ENCODE data around the gene CDC14A.
A peak's percentile ranks its signal among the peaks of the same experiment; 100 is the strongest.

Gene CDC14A

GRCh38 chr1:100452641-100453040 lies 100.3 kb downstream of the CDC14A start:
- no peak overlapping the region for H3K4me2 ChIP-seq
- H4K20me1 ChIP-seq: no peaks in the 10 kb centered on the region
- no peak overlapping the region for H3K9ac ChIP-seq
- H3K36me3 ChIP-seq: peaks cover 11 to 50% (median 19%) of the 10 kb centered on the region in 11 experiments; a peak in 19 of 22 replicates
- H3K27ac ChIP-seq: no peak overlapping the region
- TF ChIP-seq Cebpa-rat (IDR thresholded peaks at IDR 0.05): no peak
- H3K4me3 ChIP-seq: no peak overlapping the region
- H3K9me3 ChIP-seq (replicated peaks in 1 of 11): no peaks in the 10 kb centered on the region
- H3K27me3 ChIP-seq: no peaks in the 10 kb centered on the region
- H3K4me1 ChIP-seq: no peaks in the 10 kb centered on the region

GRCh38 chr1:100455478-100456072 lies 103.3 kb downstream of the CDC14A start:
- Histone ChIP-seq H3K9ac (no peak overlapping the region), H3K27ac (no peak overlapping the region), H3K36me3 (peaks cover 2 to 26% (median 7%) of the 10 kb centered on the region in 11 experiments; a peak in 16 of 22 replicates), H4K20me1 (no peaks in the 10 kb centered on the region), H3K27me3 (no peaks in the 10 kb centered on the region), H3K9me3 (replicated peaks in 1 of 11) (no peaks in the 10 kb centered on the region), H3K4me2 (no peak overlapping the region), H3K4me3 (no peak overlapping the region), H3K4me1 (0 out of 20 replicates have a peak, but pooled peaks cover 0 to 4% (median 0%) of the 10 kb centered on the region in 10 experiments)
- no peak for TF ChIP-seq Cebpa-rat (IDR thresholded peaks at IDR 0.05)

GRCh38 chr1:100456880-100457279 lies 104.6 kb downstream of the CDC14A start:
- no peak for TF ChIP-seq Cebpa-rat (IDR thresholded peaks at IDR 0.05)
- Histone ChIP-seq H4K20me1 (no peaks in the 10 kb centered on the region), H3K27me3 (no peaks in the 10 kb centered on the region), H3K4me1 (peaks cover 0 to 4% (median 0%) of the 10 kb centered on the region in 10 experiments; a peak in 1 of 20 replicates), H3K9ac (no peak overlapping the region), H3K36me3 (peaks cover 0 to 14% (median 0%) of the 10 kb centered on the region in 11 experiments; a peak in 6 of 22 replicates), H3K27ac (no peak overlapping the region), H3K4me2 (no peak overlapping the region), H3K9me3 (replicated peaks in 1 of 11) (no peaks in the 10 kb centered on the region), H3K4me3 (no peak overlapping the region)

GRCh38 chr1:100457683-100458082 lies 105.4 kb downstream of the CDC14A start:
- no peak overlapping the region for H3K27ac ChIP-seq
- H3K4me2 ChIP-seq: no peak overlapping the region

GRCh38 chr1:100458661-100459357 lies 106.5 kb downstream of the CDC14A start:
- no peak overlapping the region for H3K27ac ChIP-seq
- H4K20me1 ChIP-seq: no peaks in the 10 kb centered on the region
- H3K9me3 ChIP-seq (replicated peaks in 1 of 11): no peaks in the 10 kb centered on the region
- no peak overlapping the region for H3K4me3 ChIP-seq
- no peaks in the 10 kb centered on the region for H3K27me3 ChIP-seq
- H3K4me2 ChIP-seq: no peak overlapping the region; a peak in 2 of 22 replicates
- H3K36me3 ChIP-seq: peaks cover 0 to 22% (median 8%) of the 10 kb centered on the region in 11 experiments; a peak in 10 of 22 replicates
- no peak for TF ChIP-seq Cebpa-rat (IDR thresholded peaks at IDR 0.05)
- no peak overlapping the region; a peak in 1 of 22 replicates for H3K9ac ChIP-seq
- H3K4me1 ChIP-seq: peaks cover 4 to 13% (median 7%) of the 10 kb centered on the region in 10 experiments; a peak in 15 of 20 replicates

More at GRCh38 chr1:100457683-100458082, 105.4 kb downstream of the CDC14A start:
- H4K20me1 ChIP-seq: no peaks in the 10 kb centered on the region
- H3K27me3 ChIP-seq: no peaks in the 10 kb centered on the region
- H3K9me3 ChIP-seq (replicated peaks in 1 of 11): no peaks in the 10 kb centered on the region
- H3K4me1 ChIP-seq: peaks cover 0 to 4% (median 0%) of the 10 kb centered on the region in 10 experiments; a peak in 1 of 20 replicates
- no peak overlapping the region for H3K4me3 ChIP-seq
- H3K9ac ChIP-seq: no peak overlapping the region
- peaks cover 0 to 15% (median 5%) of the 10 kb centered on the region in 11 experiments; a peak in 9 of 22 replicates for H3K36me3 ChIP-seq
- TF ChIP-seq Cebpa-rat (IDR thresholded peaks at IDR 0.05): no peak

GRCh38 chr1:100459358-100460114 lies 107.2 kb downstream of the CDC14A start:
- no peak overlapping the region for H3K27ac ChIP-seq
- no peaks in the 10 kb centered on the region for H4K20me1 ChIP-seq
- H3K9me3 ChIP-seq (replicated peaks in 1 of 11): no peaks in the 10 kb centered on the region
- peaks cover 10 to 20% (median 14%) of the 10 kb centered on the region in 10 experiments; a peak in 18 of 20 replicates for H3K4me1 ChIP-seq
- H3K4me3 ChIP-seq: no peak overlapping the region
- no peak for TF ChIP-seq Cebpa-rat (IDR thresholded peaks at IDR 0.05)
- peaks cover 0 to 22% (median 8%) of the 10 kb centered on the region in 11 experiments; a peak in 10 of 22 replicates for H3K36me3 ChIP-seq
- H3K27me3 ChIP-seq: no peaks in the 10 kb centered on the region
- no peak overlapping the region; a peak in 1 of 22 replicates for H3K9ac ChIP-seq
- H3K4me2 ChIP-seq: no peak overlapping the region; a peak in 2 of 22 replicates

GRCh38 chr1:100461222-100461621 lies 108.9 kb downstream of the CDC14A start:
- Histone ChIP-seq H3K9ac (no peak overlapping the region; a peak in 1 of 22 replicates), H4K20me1 (no peaks in the 10 kb centered on the region), H3K36me3 (peaks cover 0 to 29% (median 10%) of the 10 kb centered on the region in 11 experiments; a peak in 13 of 22 replicates), H3K4me1 (peaks cover 10 to 32% (median 15%) of the 10 kb centered on the region in 10 experiments; a peak in 18 of 20 replicates), H3K4me3 (no peak overlapping the region), H3K27me3 (no peaks in the 10 kb centered on the region), H3K27ac (no peak overlapping the region), H3K9me3 (replicated peaks in 1 of 11) (no peaks in the 10 kb centered on the region), H3K4me2 (no peak overlapping the region)
- no peak for TF ChIP-seq Cebpa-rat (IDR thresholded peaks at IDR 0.05)

- Histone ChIP-seq H3K4me2 (no peak overlapping the region), H3K27me3 (no peaks in the 10 kb centered on the region), H3K9me3 (replicated peaks in 1 of 11) (no peaks in the 10 kb centered on the region), H3K4me1 (peaks cover 10 to 32% (median 15%) of the 10 kb centered on the region in 10 experiments; a peak in 18 of 20 replicates), H3K9ac (no peak overlapping the region; a peak in 1 of 22 replicates), H4K20me1 (no peaks in the 10 kb centered on the region), H3K27ac (0 out of 22 replicates have a peak overlapping the region, but pooled peaks of 1 of the 11 experiments have one; percentile 5), H3K4me3 (no peak overlapping the region), H3K36me3 (peaks cover 0 to 36% (median 18%) of the 10 kb centered on the region in 11 experiments; a peak in 16 of 22 replicates)
- no peak for TF ChIP-seq Cebpa-rat (IDR thresholded peaks at IDR 0.05)
Observed at GRCh38 chr1:100462326-100463025, 110.2 kb downstream of the CDC14A start.

All from BLaER1 treated with 17β-estradiol and CSF1 and Interleukin-3, amounts not matched to agents 10 nM and 100 nM (cell line).